HepG2 (cell line): ENCODE data around the gene MAP2K7. TPM values are rescaled to one million over a fixed set of nuclear protein-coding genes. Genes with fewer than 3 reads are reported as not detected.

Source experiments
- ATAC-seq: fragments of 200-7000 bp; cut with Tn5 transposase; 3 replicates; pipeline ENCODE4 v1.9.1; 2020; ENCODE audit warnings: mild to moderate bottlenecking, moderate library complexity
- BruUV-seq: library from RNA; stranded (reverse); fragments of 400-500 nt; replicated peaks from 2 replicates; lab custom pipeline; 2021; lab: Mats Ljungman, UMichigan
- CTCF ChIA-PET: fragments of 300-600 bp; formaldehyde crosslinking; extraction: SDS; loops from one replicate; lab custom pipeline; 2021; ENCODE audit warnings: low total read pairs, inconsistent platforms, low intra/inter-chr PET ratio; lab: Yijun Ruan, JAX
- POLR2A ChIA-PET: fragments of 350-600 bp; sonication (Branson Sonifier 250); formaldehyde crosslinking; loops from one replicate; lab custom pipeline; 2020; ENCODE audit warnings: antibody characterized with exemption, inconsistent platforms; lab: Yijun Ruan, JAX
- DNase-seq: peaks from one replicate; pipeline ENCODE4 v3.0.0-alpha.2; 2015; ENCODE audit warnings: low spot score
- FAIRE-seq: peaks from 3 replicates; lab custom pipeline; 2011; peaks lifted over from hg19 to GRCh38; lab: Jason Lieb, UNC
- H2AFZ ChIP-seq: one replicate; pipeline ENCODE4 v1.6.1; 2011; ENCODE audit warnings: low read length, inconsistent platforms
- H3K27ac ChIP-seq: fragments of 300-600 bp; 3 replicates; pipeline ENCODE4 v1.8.0; 2011; ENCODE audit warnings: mixed run types, mild to moderate bottlenecking, mixed read lengths, low read length, inconsistent platforms; ENCODE audit not compliant: insufficient read depth; ENCODE audit errors: extremely low read length
- H3K27me3 ChIP-seq, 2 experiments: fragments of 200-600 bp in 1 of 2; 2 replicates in 1 of 2; 3 replicates in 1 of 2; pipeline versions ENCODE4 v1.6.0 to v1.8.0; 2011; ENCODE audit warnings: low read length in 2 of 2, mild to moderate bottlenecking in 2 of 2, moderate library complexity in 2 of 2, inconsistent platforms in 1 of 2; ENCODE audit not compliant: insufficient read depth in 2 of 2, control insufficient read depth in 1 of 2
- H3K36me3 ChIP-seq, 2 experiments: fragments of 200-600 bp in 1 of 2; replicated peaks in 1 of 2; 2 replicates in 1 of 2; 3 replicates in 1 of 2; pipeline versions ENCODE4 v1.5.1 to v1.8.0; 2011; ENCODE audit warnings: low read length in 2 of 2, inconsistent platforms in 1 of 2; ENCODE audit not compliant: insufficient read depth in 2 of 2, control insufficient read depth in 1 of 2
- H3K4me1 ChIP-seq: 2 replicates; pipeline ENCODE4 v1.5.1; 2012; ENCODE audit warnings: low read length, inconsistent platforms; ENCODE audit not compliant: insufficient read depth
- H3K4me2 ChIP-seq: 2 replicates; pipeline ENCODE4 v1.6.0; 2011; ENCODE audit warnings: low read depth, low read length, inconsistent platforms
- H3K4me3 ChIP-seq, 3 experiments: fragments of 200-600 bp in 1 of 3; sonication (generic), shearing (Covaris generic) in 1 of 3; replicated peaks in 1 of 3; 2 replicates each; pipeline ENCODE4 v1.5.1; 2011 to 2016; ENCODE audit warnings: low read length in 3 of 3, inconsistent platforms in 2 of 3, low read depth in 2 of 3, mild to moderate bottlenecking in 2 of 3, control low read depth in 1 of 3, mixed read lengths in 1 of 3; ENCODE audit not compliant: insufficient read depth in 1 of 3
- H3K79me2 ChIP-seq: one replicate; pipeline ENCODE4 v1.6.1; 2011; ENCODE audit warnings: low read length, inconsistent platforms; ENCODE audit not compliant: insufficient read depth
- H3K9ac ChIP-seq: 2 replicates; pipeline ENCODE4 v1.6.0; 2011; ENCODE audit warnings: mild to moderate bottlenecking, low read depth, low read length, inconsistent platforms; ENCODE audit not compliant: insufficient read depth
- H3K9me3 ChIP-seq: 2 replicates; pipeline ENCODE4 v1.5.1; 2012; ENCODE audit warnings: mild to moderate bottlenecking, low read length
- H4K20me1 ChIP-seq: 2 replicates; pipeline ENCODE4 v1.6.0; 2011; ENCODE audit warnings: inconsistent platforms, mild to moderate bottlenecking, low read length, moderate library complexity; ENCODE audit not compliant: insufficient read depth
- ARNTL ChIP-seq: sonication (generic); formaldehyde crosslinking; IDR thresholded peaks from 2 replicates; pipeline ENCODE4 v1.4.0; 2020; ENCODE audit warnings: mild to moderate bottlenecking, missing genetic modification reagents
- BHLHE40 ChIP-seq: IDR thresholded peaks from 2 replicates; pipeline ENCODE4 v1.6.1; 2011; ENCODE audit warnings: low read length, improper control_type of control experiment
- KAT7 ChIP-seq: IDR thresholded peaks from 2 replicates; pipeline ENCODE4 v1.6.1; 2018; ENCODE audit warnings: borderline replicate concordance, missing compliant biosample characterization
- MXD4 ChIP-seq: IDR thresholded peaks from 2 replicates; pipeline ENCODE4 v1.6.1; 2016; ENCODE audit warnings: mild to moderate bottlenecking, missing biosample characterization, missing genetic modification reagents
- PHF21A ChIP-seq: sonication (generic); formaldehyde crosslinking; IDR thresholded peaks from 2 replicates; pipeline ENCODE4 v1.5.0; 2020; ENCODE audit warnings: mild to moderate bottlenecking, missing genetic modification reagents
- ZBTB20 ChIP-seq: sonication (generic); formaldehyde crosslinking; IDR thresholded peaks from 2 replicates; pipeline ENCODE4 v1.8.1; 2023; ENCODE audit warnings: missing genetic modification reagents, low read depth, mild to moderate bottlenecking, borderline replicate concordance
- ZBTB3 ChIP-seq: sonication (generic); formaldehyde crosslinking; IDR thresholded peaks from 2 replicates; pipeline ENCODE4 v1.4.0; 2020; ENCODE audit warnings: low read depth, mild to moderate bottlenecking, moderate library complexity, missing genetic modification reagents, borderline replicate concordance
- ZFP37 ChIP-seq: sonication (generic); formaldehyde crosslinking; IDR thresholded peaks from 2 replicates; pipeline ENCODE4 v1.4.0; 2020; ENCODE audit warnings: missing genetic modification reagents, borderline replicate concordance
- ZKSCAN8 ChIP-seq: IDR thresholded peaks from 2 replicates; pipeline ENCODE4 v1.6.1; 2016; ENCODE audit warnings: borderline replicate concordance, missing genetic modification reagents, missing compliant biosample characterization
- ZNF350 ChIP-seq: sonication (generic); formaldehyde crosslinking; IDR thresholded peaks from 2 replicates; pipeline ENCODE4 v1.4.0; 2020; ENCODE audit warnings: mild to moderate bottlenecking, low read depth, missing genetic modification reagents, borderline replicate concordance
- ZNF772 ChIP-seq: sonication (generic); formaldehyde crosslinking; IDR thresholded peaks from 2 replicates; pipeline ENCODE4 v1.5.0; 2020; ENCODE audit warnings: mild to moderate bottlenecking, missing genetic modification reagents
- ZSCAN22 ChIP-seq: sonication (generic); formaldehyde crosslinking; IDR thresholded peaks from 2 replicates; pipeline ENCODE4 v1.4.0; 2020; ENCODE audit warnings: mild to moderate bottlenecking, missing genetic modification reagents
- WGBS: methylation state at CpG from one replicate; pipeline ENCODE4 v1.1.6; 2017; ENCODE audit warnings: low lambda C conversion rate; 5-methylcytosine and 5-hydroxymethylcytosine counted together
- in situ Hi-C: cut with HindIII; loops from 2 replicates; pipeline ENCODE4 v1.10.0; 2017; ENCODE audit warnings: low pct_unique_long_range_greater_than_20kb; ENCODE audit not compliant: extremely low pct_ligation_motif_present
- intact Hi-C: fragments of 100-400 bp; cut with micrococcal nuclease; formaldehyde crosslinking; loops from one replicate; pipeline ENCODE4 v1.10.0; 2022; ENCODE audit not compliant: unreplicated experiment
- polyA plus RNA-seq, 8 experiments: library from polyadenylated mRNA; depleted of rRNA in 3 of 8; stranded (reverse) in 7 of 8; unstranded in 1 of 8; fragments of >200 nt; fragmentation: Illumina TruSeq in 4 of 8; extraction: Trizol in 4 of 8; gene quantifications; 2 replicates each; pipeline versions ENCODE4 v1.2.1 to v1.2.3, GENCODE V29; 2011 to 2016; ENCODE audit warnings: low read depth in 4 of 8, missing spikeins in 1 of 8, mixed read lengths in 1 of 8; ENCODE audit not compliant: insufficient read depth in 1 of 8
- total RNA-seq, 5 experiments: library from RNA; depleted of rRNA; stranded (reverse); fragments of >200 nt; fragmentation: Illumina TruSeq; extraction: Trizol; gene quantifications; 2 replicates each; pipeline ENCODE4 v1.2.3, GENCODE V29; 2016; ENCODE audit warnings: low read depth in 1 of 5
- TF ChIP-seq, protein P1 (sequence below): sonication (generic); formaldehyde crosslinking; IDR thresholded peaks from 2 replicates; pipeline ENCODE4 v1.4.0; 2020; ENCODE audit warnings: missing genetic modification reagents
- TF ChIP-seq, protein P2 (sequence below): sonication (generic); formaldehyde crosslinking; IDR thresholded peaks from 2 replicates; pipeline ENCODE4 v1.8.0; 2022; ENCODE audit warnings: mild to moderate bottlenecking, missing genetic modification reagents, borderline replicate concordance

The MAP2K7 gene
- total and polyA plus RNA-seq, 2 of the 13 experiments (the other 11 are each of a cell fraction or from before 2014, with no cell fraction given) = 9.0 to 10.8 TPM

DNA sequence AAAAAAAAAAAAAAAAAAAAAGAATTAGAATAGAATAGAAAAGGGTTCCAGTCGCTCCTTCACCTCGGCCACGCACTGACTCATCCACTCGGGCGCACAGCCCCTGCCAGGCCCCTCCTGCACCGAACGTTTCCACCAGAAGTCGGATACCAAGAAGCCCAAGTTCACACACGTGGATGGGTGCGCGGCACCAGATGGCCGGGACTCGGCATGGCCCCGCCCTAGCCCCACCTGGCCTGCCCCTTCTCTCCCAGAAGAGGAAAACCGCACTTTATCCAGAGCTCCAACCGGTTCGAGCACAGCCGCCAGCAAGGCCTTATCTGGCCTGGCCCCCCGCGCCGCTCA is 35.4 kb upstream of the MAP2K7 start:
- no TSS peak for BruUV-seq

More for the DNA sequence above, 35.4 kb upstream of the MAP2K7 start:
- CTCF ChIA-PET = interaction anchor here (1.5 to 1.8 kb wide), 2 partner anchors 52 to 56 kb away, joined by 3 to 4 read pairs; partner anchors contain the start of gene SNAPC2
- no peaks in the 10 kb centered on the region for H3K9me3 ChIP-seq
- H3K4me2 ChIP-seq = peak overlapping the region; percentile 95
- H3K4me3 ChIP-seq = peak overlapping the region; percentile 46 to 74 (median 49); a peak in 5 of 6 replicates
- FAIRE-seq (no peak), ATAC-seq (no peak), DNase-seq (no peak)
- intact Hi-C loops (no loop called here), in situ Hi-C loops (no loop called here)
- H3K36me3 ChIP-seq = no peaks in the 10 kb centered on the region
- peak overlapping the region; percentile 78 for H3K27ac ChIP-seq
- no peak overlapping the region for H3K9ac ChIP-seq
- H4K20me1 ChIP-seq = no peaks in the 10 kb centered on the region; the same call in 1 of the 2 replicates
- TF ChIP-seq ZNF350 (0 out of 2 replicates have a peak, but pooled peaks have one; percentile 17), ZFP37 (CRISPR knock-in tag) (0 out of 2 replicates have a peak, but pooled peaks have one; percentile 29), ZNF772 (CRISPR knock-in tag) (0 out of 2 replicates have a peak, but pooled peaks have one; percentile 3), BHLHE40 (peak; percentile 50), KAT7 (CRISPR knock-in tag) (0 out of 2 replicates have a peak, but pooled peaks have one; percentile 3), ZBTB3 (CRISPR knock-in tag) (no peak), ZSCAN22 (CRISPR knock-in tag) (0 out of 2 replicates have a peak, but pooled peaks have one; percentile 31), ARNTL (CRISPR knock-in tag) (peak; percentile 13; the same call in 1 of the 2 replicates), PHF21A (CRISPR knock-in tag) (0 out of 2 replicates have a peak, but pooled peaks have one; percentile 34), ZKSCAN8 (CRISPR knock-in tag) (peak; percentile 24; the same call in 1 of the 2 replicates), ZBTB20 (CRISPR knock-in tag) (no peak), MXD4 (CRISPR knock-in tag) (0 out of 2 replicates have a peak, but pooled peaks have one; percentile 8)
- TF ChIP-seq, protein P1, sequence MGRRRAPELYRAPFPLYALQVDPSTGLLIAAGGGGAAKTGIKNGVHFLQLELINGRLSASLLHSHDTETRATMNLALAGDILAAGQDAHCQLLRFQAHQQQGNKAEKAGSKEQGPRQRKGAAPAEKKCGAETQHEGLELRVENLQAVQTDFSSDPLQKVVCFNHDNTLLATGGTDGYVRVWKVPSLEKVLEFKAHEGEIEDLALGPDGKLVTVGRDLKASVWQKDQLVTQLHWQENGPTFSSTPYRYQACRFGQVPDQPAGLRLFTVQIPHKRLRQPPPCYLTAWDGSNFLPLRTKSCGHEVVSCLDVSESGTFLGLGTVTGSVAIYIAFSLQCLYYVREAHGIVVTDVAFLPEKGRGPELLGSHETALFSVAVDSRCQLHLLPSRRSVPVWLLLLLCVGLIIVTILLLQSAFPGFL (CRISPR knock-in tag) = no peak
- TF ChIP-seq, protein P2, sequence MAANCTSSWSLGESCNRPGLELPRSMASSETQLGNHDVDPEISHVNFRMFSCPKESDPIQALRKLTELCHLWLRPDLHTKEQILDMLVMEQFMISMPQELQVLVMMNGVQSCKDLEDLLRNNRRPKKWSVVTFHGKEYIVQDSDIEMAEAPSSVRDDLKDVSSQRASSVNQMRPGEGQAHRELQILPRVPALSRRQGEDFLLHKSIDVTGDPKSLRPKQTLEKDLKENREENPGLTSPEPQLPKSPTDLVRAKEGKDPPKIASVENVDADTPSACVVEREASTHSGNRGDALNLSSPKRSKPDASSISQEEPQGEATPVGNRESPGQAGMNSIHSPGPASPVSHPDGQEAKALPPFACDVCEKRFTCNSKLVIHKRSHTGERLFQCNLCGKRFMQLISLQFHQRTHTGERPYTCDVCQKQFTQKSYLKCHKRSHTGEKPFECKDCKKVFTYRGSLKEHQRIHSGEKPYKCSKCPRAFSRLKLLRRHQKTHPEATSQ = no peak
- H3K4me1 ChIP-seq = peaks cover 70% of the 10 kb centered on the region
- 45% methylated on average over 8 of the region's 21 CpGs for WGBS
- POLR2A ChIA-PET = interaction anchor here (0.7 to 3.3 kb wide), 13 partner anchors 11 to 75 kb away, joined by 3 to 67 read pairs (median 8); partner anchors contain the start of genes LRRC8E, MAP2K7, SNAPC2 and TIMM44
- H3K27me3 ChIP-seq = no peaks in the 10 kb centered on the region
- H3K79me2 ChIP-seq = no peaks in the 10 kb centered on the region
- no peak overlapping the region for H2AFZ ChIP-seq
